Fibroblast of skin of right quadriceps (primary cell): ENCODE measurements around the gene TNS3.

Experiments
- DNase-seq: peaks from one replicate; pipeline ENCODE4 v3.0.0-alpha.2; 2013

Gene TNS3

GRCh38 chr7:47444376-47445098 lies 137.4 kb downstream of the TNS3 start:
- DNase-seq, result no peak

- DNase-seq, result no peak
These were observed 138.9 kb downstream of the TNS3 start for GRCh38 chr7:47443049-47443448.

DNA sequence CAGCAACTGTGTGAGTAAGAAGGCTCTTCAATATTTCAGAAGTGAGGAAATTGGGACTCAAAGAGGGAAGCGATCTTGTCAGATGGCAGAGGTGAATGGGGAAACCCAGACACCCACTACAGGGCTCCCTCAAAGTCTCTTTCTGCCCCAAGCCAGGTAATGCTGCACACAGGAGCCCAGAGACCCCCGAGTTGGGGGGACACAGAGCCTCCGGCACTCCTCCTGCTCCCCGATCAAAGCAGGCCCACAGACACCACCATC lies 139.4 kb downstream of the TNS3 start:
- DNase-seq, result no peak

DNA sequence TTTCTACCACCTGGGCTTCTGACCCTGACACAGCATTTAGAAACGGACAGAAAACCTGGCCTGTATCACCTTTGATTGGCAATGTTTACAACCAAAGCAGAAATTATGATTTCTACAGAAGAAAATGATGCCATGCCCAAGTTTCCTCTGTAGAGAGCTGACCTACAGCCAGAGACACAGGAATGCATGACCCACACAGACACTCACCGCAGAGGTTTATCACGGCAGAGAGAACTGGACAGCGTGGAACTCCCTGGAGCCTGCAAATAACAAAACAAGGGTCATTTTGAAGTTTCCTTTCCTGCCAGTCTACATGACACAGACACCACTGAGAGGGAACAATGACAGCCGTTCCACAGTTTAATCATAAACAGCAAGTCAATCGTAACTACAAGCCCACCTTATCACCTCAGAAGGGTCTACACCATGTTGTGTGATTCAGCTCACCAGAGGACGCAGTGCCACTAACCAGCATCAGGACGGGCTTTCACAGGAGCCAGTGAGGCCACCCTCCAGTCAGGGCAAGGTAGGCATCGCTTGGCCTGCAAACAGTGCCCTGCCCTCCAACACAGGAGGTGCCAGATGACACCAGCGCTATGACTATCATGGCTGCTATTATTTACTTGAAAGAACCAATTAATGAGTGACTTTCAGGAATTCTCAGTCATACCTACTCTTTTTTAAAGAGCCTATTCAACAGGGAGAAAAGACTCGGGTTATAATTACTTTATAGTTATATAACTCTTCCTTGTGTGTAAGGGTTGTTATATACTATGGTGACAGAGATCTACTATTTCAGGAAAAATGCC lies 139.9 kb downstream of the TNS3 start:
- DNase-seq, result no peak

DNA sequence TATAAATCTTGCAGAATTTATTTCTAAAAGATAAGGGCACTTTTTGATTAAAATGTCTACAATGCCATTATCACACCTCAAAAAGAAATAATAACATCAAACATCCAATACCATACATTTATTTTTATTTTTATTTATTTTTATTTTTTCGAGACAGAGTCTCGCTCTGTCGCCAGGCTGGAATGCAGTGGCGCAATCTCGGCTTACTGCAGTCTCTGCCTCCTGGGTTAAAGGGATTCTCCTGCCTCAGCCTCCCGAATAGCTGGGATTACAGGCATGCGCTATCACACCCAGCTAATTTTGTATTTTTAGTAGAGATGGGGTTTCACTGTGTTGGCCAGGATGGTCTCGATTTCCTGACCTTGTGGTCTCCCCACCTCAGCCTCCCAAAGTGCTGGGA lies 140.9 kb downstream of the TNS3 start:
- peak; percentile 35 for DNase-seq

GRCh38 chr7:47440320-47440719 lies 141.6 kb downstream of the TNS3 start:
- no peak for DNase-seq

- no peak for DNase-seq
These were observed 142.7 kb downstream of the TNS3 start for GRCh38 chr7:47439181-47439667.

DNA sequence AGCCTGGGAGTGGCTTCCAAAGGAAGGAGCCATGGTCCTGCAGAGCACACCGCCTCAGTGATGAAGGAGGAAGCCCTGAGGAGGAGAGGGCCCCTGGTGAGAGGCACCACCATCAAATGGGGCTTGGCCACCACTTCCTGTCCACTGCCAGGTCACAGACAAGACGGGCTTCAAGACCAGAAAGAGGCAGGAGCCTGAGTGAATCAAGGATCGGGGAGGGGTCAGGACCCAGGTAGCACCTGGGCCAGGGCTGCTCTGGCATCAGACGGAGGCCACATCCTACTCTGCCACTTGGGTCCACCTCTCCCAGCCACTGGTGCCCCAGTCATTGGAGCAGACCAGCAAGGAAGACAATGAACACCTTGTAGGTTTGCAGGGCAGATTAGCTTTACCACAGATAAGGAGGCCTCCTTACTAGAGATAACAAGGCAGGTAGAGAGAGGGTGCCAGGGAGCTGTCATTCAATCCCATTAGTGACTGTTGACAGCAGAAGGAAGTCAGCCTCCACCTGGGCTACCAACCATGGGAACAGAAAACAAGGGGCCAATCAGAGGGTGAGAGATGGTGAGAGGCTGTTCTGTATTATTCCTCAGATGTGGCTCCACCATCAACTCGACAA lies 143.4 kb downstream of the TNS3 start:
- no peak for DNase-seq

DNA sequence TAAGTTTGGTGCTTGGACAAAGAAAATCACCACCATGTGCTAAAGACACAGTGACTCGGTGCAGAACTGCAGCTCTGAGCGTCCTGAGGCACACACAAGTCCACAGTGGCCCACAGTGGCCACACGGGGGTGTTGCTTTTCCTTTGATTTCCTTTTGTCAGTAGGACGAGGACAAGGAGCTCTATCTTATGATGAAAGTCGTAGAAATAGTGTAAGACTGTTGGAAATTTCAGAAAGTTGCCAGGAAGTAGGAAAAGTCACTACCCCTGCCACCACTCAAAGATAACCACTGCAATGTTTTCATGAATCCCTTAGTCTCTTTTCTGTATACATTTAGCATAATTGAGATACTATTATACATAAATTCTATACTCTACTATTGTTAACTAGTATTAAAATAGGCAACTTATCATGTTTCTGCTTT lies 146.0 kb downstream of the TNS3 start:
- DNase-seq, result peak; percentile 80

DNA sequence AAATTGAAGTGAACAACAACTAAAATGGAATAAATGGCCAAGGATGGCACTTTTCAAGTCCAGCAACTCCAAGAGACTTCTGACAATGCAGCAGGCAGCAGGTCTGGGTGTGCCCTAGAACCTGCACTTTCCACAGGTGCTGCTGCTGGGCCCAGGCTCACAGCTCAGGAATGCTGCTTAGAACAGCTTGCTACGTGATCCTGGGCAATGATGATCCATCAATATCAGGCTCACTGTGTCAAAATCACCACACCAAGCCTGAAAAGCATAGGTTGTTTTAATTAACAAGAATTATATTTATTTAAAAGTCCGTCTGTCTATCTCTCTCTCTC lies 148.4 kb downstream of the TNS3 start:
- no peak for DNase-seq

DNA sequence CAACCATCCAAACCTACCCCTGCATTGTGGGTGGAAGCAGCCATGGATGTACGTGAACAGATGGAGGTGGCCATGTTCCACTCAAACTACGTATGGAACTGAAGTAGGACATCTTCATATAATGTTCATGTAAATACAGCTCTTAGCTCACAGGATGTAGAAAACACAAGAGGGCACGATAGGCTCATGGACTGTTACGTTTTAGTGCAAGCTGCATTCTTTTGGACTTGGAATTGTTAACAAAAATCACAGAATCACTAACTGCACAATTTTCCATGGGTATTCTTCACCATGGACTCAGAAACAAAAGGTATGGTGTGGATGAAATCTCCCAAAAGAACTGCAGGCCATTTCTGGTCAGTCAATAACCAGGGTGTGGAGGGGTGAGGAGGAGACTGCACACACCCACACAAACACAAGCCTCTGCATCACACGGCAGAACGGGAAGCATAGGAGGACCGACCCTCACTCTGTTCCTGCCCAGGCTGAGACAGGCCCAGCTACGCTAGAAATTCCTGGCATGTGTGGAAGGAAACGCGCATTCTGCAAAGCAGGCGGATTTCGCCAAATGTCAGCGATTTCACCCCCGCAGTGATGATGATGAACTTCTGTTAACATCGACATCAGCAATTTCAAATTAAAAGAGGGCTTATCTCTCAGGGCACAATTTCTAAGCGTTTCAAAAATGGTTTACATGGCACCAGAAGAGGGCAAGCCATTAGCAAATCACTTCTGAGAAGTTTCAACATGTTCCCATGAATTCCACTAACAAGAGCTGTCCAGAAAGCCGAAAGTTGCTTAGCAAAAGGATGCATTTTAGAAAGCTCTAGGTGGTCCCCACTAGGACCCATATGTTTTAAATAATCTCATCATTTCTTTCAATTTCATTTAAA lies 149.0 kb downstream of the TNS3 start:
- no peak for DNase-seq

DNA sequence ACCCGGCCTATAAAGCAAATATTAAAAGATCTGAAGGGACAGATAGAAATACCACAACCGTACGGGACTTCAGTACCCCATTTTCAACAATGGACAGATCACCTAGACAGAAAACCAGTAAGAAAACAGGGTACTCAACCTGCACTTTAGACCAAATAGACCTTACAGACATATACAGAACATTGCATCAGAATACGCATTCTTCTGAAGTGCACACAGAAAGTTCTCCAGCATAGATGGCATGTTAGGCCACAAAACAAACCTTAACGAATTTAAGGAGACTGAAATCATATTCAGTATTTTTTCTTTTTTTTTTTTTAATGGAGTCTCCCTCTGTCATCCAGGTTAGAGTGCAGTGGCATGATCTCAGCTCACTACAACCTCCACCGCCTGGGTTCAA lies 151.5 kb downstream of the TNS3 start:
- DNase-seq, result no peak

- no peak for DNase-seq
These were observed 153.0 kb downstream of the TNS3 start for GRCh38 chr7:47428768-47429472.

GRCh38 chr7:47428052-47428767 lies 153.7 kb downstream of the TNS3 start:
- DNase-seq, result no peak

GRCh38 chr7:47427051-47427643 lies 154.8 kb downstream of the TNS3 start:
- no peak for DNase-seq

DNA sequence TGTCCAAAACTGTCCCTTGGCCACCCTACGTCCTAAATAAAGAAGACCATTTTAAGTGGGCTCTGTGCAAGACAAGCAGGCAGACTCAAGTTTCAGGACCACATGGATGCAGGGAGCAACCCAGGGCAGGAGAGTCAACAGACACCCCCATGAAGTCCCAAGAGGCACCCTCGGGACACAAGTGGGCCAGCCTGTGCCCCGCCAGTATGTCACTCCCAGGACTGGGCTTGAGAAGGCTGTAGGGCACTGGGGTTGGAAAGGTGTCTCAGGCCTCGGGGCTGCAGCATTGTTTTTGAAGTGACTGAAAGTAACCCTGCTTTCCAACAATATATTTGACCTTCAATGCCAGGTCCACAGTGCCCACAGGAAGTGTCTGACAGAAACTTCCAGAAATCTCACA lies 157.4 kb downstream of the TNS3 start:
- DNase-seq, result no peak

GRCh38 chr7:47423196-47423595 lies 158.7 kb downstream of the TNS3 start:
- no peak for DNase-seq

DNA sequence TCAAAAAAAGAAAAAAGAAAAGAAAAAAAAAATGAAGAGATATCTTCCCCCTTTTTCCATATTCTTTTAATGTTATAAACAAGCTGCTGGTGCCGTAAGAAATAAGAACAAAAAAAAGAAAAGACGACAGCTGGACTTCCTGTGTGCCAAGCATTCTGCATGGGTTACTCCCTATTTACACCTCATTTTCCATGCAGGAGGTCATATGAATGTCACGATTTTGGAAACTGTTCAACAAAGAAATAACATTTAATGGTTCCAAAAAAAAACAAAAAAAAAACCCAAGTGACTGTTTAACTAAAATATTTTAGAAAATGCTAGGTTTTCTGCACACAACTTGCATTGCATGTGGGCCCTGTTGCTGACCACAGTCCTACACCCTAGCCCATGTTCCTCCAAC lies 159.3 kb downstream of the TNS3 start:
- DNase-seq, result no peak

DNA sequence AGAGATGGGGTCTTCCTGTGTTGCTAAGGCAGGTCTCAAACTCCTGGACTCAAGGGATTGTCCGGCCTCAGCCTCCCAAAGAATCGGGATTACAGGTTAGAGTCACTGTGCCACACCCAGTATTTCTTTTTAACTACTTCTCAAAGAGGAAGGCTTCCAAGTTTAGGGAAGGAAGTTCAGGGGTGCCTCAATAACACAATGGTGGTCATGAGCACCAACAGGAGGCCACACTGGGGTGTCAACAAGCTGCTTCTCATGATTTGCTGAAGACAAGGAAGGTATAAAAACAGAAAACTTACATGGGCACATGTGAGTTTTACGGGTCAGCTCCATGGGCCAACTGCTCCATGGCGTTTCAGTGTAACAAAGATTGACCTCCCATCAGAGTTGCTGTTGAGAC lies 160.5 kb downstream of the TNS3 start:
- no peak for DNase-seq

DNA sequence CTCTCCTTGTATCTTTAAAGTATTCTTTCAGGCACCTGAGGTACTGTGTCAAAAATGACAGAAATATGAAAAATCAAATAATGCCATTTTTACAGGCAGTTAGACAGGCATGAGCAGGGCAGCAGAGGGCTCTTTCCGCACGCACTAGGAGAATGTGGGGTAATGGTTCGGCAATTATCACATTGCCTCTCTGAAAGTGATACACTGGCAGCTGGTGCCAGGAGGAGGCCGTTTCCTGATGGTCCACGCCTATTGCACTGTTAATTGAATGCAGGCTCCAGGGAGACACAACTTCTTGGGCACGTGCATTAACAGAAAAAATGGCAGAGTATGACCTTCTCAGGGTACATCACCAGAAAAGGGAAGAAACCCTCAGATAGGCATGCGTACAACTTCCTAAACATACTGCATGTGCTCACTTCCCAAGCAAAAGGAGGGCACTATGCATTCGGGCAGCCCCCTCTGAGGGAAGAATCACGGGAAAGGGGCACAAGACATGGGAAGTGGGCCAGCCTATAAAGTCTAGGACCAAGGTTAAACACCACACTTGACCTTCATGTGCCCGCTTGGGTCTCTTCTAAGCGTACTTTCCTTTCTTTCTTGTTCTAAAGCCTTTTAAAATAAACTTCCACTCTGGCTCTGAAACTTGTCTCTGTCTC lies 161.7 kb downstream of the TNS3 start:
- DNase-seq, result no peak

DNA sequence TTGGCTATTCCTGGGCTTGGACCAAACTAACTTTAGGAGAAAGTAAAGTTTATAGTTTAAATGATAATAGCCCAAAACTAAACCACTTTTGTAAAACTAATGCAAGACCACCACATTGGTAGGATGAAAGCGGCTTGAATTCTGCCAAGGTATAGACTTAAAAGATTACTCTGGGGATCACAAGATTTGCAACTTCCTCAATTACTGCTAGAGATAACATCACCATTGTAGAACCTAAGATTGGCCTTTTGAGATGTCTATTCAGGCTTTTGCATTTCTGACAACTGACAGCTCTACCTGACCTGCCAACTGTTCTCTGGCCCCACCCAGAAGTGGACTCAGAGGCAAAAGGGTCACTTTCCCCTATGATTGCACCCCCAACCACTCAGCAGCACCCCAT lies 162.4 kb downstream of the TNS3 start:
- no peak for DNase-seq
